K562 (cell line): ENCODE data around the gene MIEF1. TPM values are rescaled to one million over a fixed set of nuclear protein-coding genes. Genes with fewer than 3 reads are reported as not detected.
A peak's percentile ranks its signal among the peaks of the same experiment; 100 is the strongest.

Experiments
- AFF1 ChIP-seq, 2 experiments: fragments of 450-650 bp; IDR thresholded peaks; 2 replicates each; pipeline ENCODE4 v1.6.1; 2018; ENCODE audit warnings: mild to moderate bottlenecking in 2 of 2, low read depth in 1 of 2; ENCODE audit not compliant: partially characterized antibody in 2 of 2
- BRD4 ChIP-seq: fragments of 200-600 bp; sonication (generic); IDR thresholded peaks from 2 replicates; pipeline ENCODE4 v1.6.1; 2017; ENCODE audit warnings: inconsistent platforms
- BRF1 ChIP-seq: IDR thresholded peaks from 3 replicates; pipeline ENCODE4 v1.6.1; 2011; ENCODE audit warnings: borderline replicate concordance, mild to moderate bottlenecking; ENCODE audit not compliant: insufficient read length; ENCODE audit errors: extremely low read depth
- C11orf30 ChIP-seq: fragments of 450-650 bp; IDR thresholded peaks from 2 replicates; pipeline ENCODE4 v1.6.1; 2016; ENCODE audit warnings: low read depth, mild to moderate bottlenecking
- CC2D1A ChIP-seq: fragments of 450-650 bp; IDR thresholded peaks from 2 replicates; pipeline ENCODE4 v1.6.1; 2017; ENCODE audit warnings: mild to moderate bottlenecking
- ELK3 ChIP-seq: fragments of 450-650 bp; formaldehyde crosslinking; IDR thresholded peaks from 2 replicates; pipeline ENCODE4 v1.4.0; 2020; ENCODE audit warnings: mild to moderate bottlenecking
- FOXJ2 ChIP-seq: fragments of 200-800 bp; sonication (Bioruptor generic); IDR thresholded peaks from 2 replicates; pipeline ENCODE4 v1.6.1; 2016; ENCODE audit warnings: missing genetic modification characterization, missing compliant biosample characterization
- HCFC1 ChIP-seq: IDR thresholded peaks from 2 replicates; pipeline ENCODE4 v1.6.1; 2012; ENCODE audit warnings: low read depth, low read length, improper control_type of control experiment
- HDAC1 ChIP-seq, 2 experiments: fragments of 450-650 bp; IDR thresholded peaks; 2 replicates each; pipeline ENCODE4 v1.6.1; 2016 to 2017; ENCODE audit warnings: inconsistent platforms in 1 of 2, mild to moderate bottlenecking in 1 of 2, moderate library complexity in 1 of 2
- HMGN3 ChIP-seq: IDR thresholded peaks from 2 replicates; pipeline ENCODE4 v1.6.1; 2011; ENCODE audit warnings: borderline replicate concordance, low read depth, mild to moderate bottlenecking, mixed read lengths, low read length; ENCODE audit not compliant: insufficient read length; ENCODE audit errors: extremely low read depth
- JUND ChIP-seq, 2 experiments: IDR thresholded peaks; 2 replicates in 1 of 2; 3 replicates in 1 of 2; pipeline ENCODE4 v1.6.1; 2011; ENCODE audit warnings: borderline replicate concordance in 2 of 2, low read depth in 2 of 2, low read length in 2 of 2, improper control_type of control experiment in 1 of 2, missing biosample characterization in 1 of 2, missing genetic modification characterization in 1 of 2, missing genetic modification reagents in 1 of 2
- MAZ ChIP-seq, 2 experiments: fragments of 450-650 bp in 1 of 2; sonication (generic) in 1 of 2; formaldehyde crosslinking; IDR thresholded peaks in 1 of 2; conservative IDR thresholded peaks in 1 of 2; 2 replicates each; pipeline versions ENCODE4 v1.4.0 to v1.5.0; 2020; ENCODE audit warnings: mild to moderate bottlenecking in 1 of 2, missing genetic modification reagents in 1 of 2
- NFIC ChIP-seq: fragments of 450-650 bp; IDR thresholded peaks from 2 replicates; pipeline ENCODE4 v1.6.1; 2017; ENCODE audit warnings: mild to moderate bottlenecking, inconsistent platforms
- PPARD ChIP-seq: fragments of 250-450 bp; sonication (Bioruptor Pico); IDR thresholded peaks from 2 replicates; pipeline ENCODE4 v1.8.0; 2022; ENCODE audit warnings: inconsistent platforms, mild to moderate bottlenecking, moderate library complexity
- PRMT5 ChIP-seq: sonication (generic); formaldehyde crosslinking; IDR thresholded peaks from 2 replicates; pipeline ENCODE4 v1.5.0; 2020; ENCODE audit warnings: missing genetic modification reagents
- RBM22 ChIP-seq: fragments of 200-400 bp; formaldehyde crosslinking; IDR thresholded peaks from 2 replicates; pipeline ENCODE4 v1.6.1; 2018; ENCODE audit warnings: low read length, low read depth; ENCODE audit not compliant: poor library complexity, severe bottlenecking
- TAF1 ChIP-seq: IDR thresholded peaks from 2 replicates; pipeline ENCODE4 v1.6.1; 2011; ENCODE audit warnings: mild to moderate bottlenecking, low read length, moderate library complexity; ENCODE audit not compliant: insufficient read depth, control insufficient read depth, severe bottlenecking; ENCODE audit errors: extremely low read depth
- ZFX ChIP-seq: sonication (generic); formaldehyde crosslinking; IDR thresholded peaks from 2 replicates; pipeline ENCODE4 v1.8.0; 2022; ENCODE audit warnings: mild to moderate bottlenecking, missing genetic modification reagents, moderate library complexity
- ZNF398 ChIP-seq: fragments of 250-450 bp; sonication (Bioruptor Pico); IDR thresholded peaks from 2 replicates; pipeline ENCODE4 v1.8.0; 2021; ENCODE audit warnings: moderate library complexity, mild to moderate bottlenecking, inconsistent platforms
- ZNF436 ChIP-seq: fragments of 250-450, 450-650 bp; sonication (Bioruptor Pico); formaldehyde crosslinking; IDR thresholded peaks from 2 replicates; pipeline ENCODE4 v1.7.0; 2020; ENCODE audit warnings: mild to moderate bottlenecking
- ZNF696 ChIP-seq: fragments of 250-450 bp; sonication (Bioruptor Pico); conservative IDR thresholded peaks from 2 replicates; pipeline ENCODE4 v1.4.0; 2020; ENCODE audit warnings: mild to moderate bottlenecking, moderate library complexity
- ZNF77 ChIP-seq: fragments of 250-450 bp; sonication (Bioruptor Pico); IDR thresholded peaks from 2 replicates; pipeline ENCODE4 v1.5.0; 2020
- polyA plus RNA-seq, 8 experiments: library from polyadenylated mRNA; depleted of rRNA in 4 of 8; stranded (reverse) in 5 of 8; unstranded in 3 of 8; fragments of >200 nt; fragmentation: Nextera tagmentation in 2 of 8; fragmentation: Illumina TruSeq in 1 of 8; extraction: Ambion mirVana in 2 of 8; extraction: Trizol in 1 of 8; gene quantifications; 2 replicates each; pipeline versions ENCODE4 v1.2.1 to v1.2.3, GENCODE V29; 2011 to 2014; ENCODE audit warnings: inconsistent platforms in 1 of 8, missing spikeins in 1 of 8
- total RNA-seq, 7 experiments: library from RNA; depleted of rRNA in 6 of 7; stranded (reverse); fragments of >200 nt in 6 of 7; fragmentation: Illumina TruSeq in 2 of 7; extraction: Trizol in 2 of 7; gene quantifications; 2 replicates each; pipeline versions ENCODE4 v1.2.1 to v1.2.3, GENCODE V29; 2011 to 2021; ENCODE audit warnings: low replicate concordance in 1 of 7

The MIEF1 gene
- total and polyA plus RNA-seq, 9 of the 15 experiments (the other 6 are each of a cell fraction or from before 2014, with no cell fraction given): 10.9 to 51.8 (median 25.5) TPM

GRCh38 chr22:39519681-39520225, 17.7 kb downstream of the MIEF1 start (continued):
- TF ChIP-seq AFF1 (IDR thresholded peaks at IDR 0.05; ENCODE audit: low read depth in 1 of 2, partially characterized antibody in 2 of 2) (no peak), PPARD (CRISPR knock-in tag) (no peak), HMGN3 (peak; percentile 76), MAZ (CRISPR knock-in tag; conservative IDR thresholded peaks at IDR 0.05 in 1 of 2, IDR thresholded peaks at IDR 0.05 in 1 of 2) (peak in 1 of 2 experiments; percentile 65; a peak in 2 of 4 replicates), ZFX (peak; percentile 85), PRMT5 (no peak), HCFC1 (peak; percentile 2; the same call in 1 of the 2 replicates), FOXJ2 (tag) (no peak), JUND (IDR thresholded peaks at IDR 0.05; ENCODE audit: borderline replicate concordance, low read depth, low read length) (0 out of 2 replicates have a peak, but pooled peaks have one; percentile 12), JUND (tag; IDR thresholded peaks at IDR 0.05; ENCODE audit: borderline replicate concordance, low read depth, low read length) (no peak), ZNF398 (CRISPR knock-in tag) (no peak), NFIC (no peak), HDAC1 (IDR thresholded peaks at IDR 0.05) (peak in 1 of 2 experiments; percentile 23; a peak in 2 of 4 replicates), BRD4 (peak; percentile 65; the same call in 1 of the 2 replicates), ELK3 (no peak), ZNF436 (no peak), C11orf30 (no peak), ZNF77 (no peak), CC2D1A (no peak), ZNF696 (CRISPR knock-in tag) (no peak), BRF1 (no peak), RBM22 (peak; percentile 73), TAF1 (no peak)
